HL-60 (cell line): ENCODE measurements around the gene HRH3.

Source experiments
- DNase-seq, 2 experiments: peaks; one replicate each; pipeline ENCODE4 v3.0.0-alpha.2; 2010 to 2020; ENCODE audit warnings: low read depth in 1 of 2, low spot score in 1 of 2
- H3K27ac ChIP-seq: fragments of 250-450 bp; sonication (Bioruptor Pico); replicated peaks from 2 replicates; pipeline ENCODE4 v1.5.1; 2020; ENCODE audit warnings: mild to moderate bottlenecking, moderate library complexity
- H3K27me3 ChIP-seq: fragments of 250-450 bp; sonication (Bioruptor Pico); 2 replicates; pipeline ENCODE4 v1.5.1; 2021; ENCODE audit warnings: mild to moderate bottlenecking, moderate library complexity; ENCODE audit not compliant: insufficient read depth, poor library complexity, severe bottlenecking
- H3K4me3 ChIP-seq: replicated peaks from 2 replicates; pipeline ENCODE4 v1.5.1; 2011; ENCODE audit warnings: mild to moderate bottlenecking, control low read depth, low read length; ENCODE audit not compliant: insufficient read depth
- GABPA ChIP-seq: IDR thresholded peaks from 2 replicates; pipeline ENCODE4 v1.6.1; 2012; ENCODE audit warnings: low read depth
- POLR2AphosphoS5 ChIP-seq: IDR thresholded peaks from 2 replicates; pipeline ENCODE4 v1.6.1; 2012; ENCODE audit warnings: low read depth
- SPI1 ChIP-seq: IDR thresholded peaks from 2 replicates; pipeline ENCODE4 v1.6.1; 2012; ENCODE audit warnings: low read depth, mild to moderate bottlenecking, borderline replicate concordance
- TF ChIP-seq, protein P1 (sequence below): IDR thresholded peaks from one replicate; pipeline ENCODE4 v1.5.1; 2011; ENCODE audit warnings: low read length, control low read depth, inconsistent platforms; ENCODE audit not compliant: insufficient read depth
- TF ChIP-seq, protein P2 (sequence below): IDR thresholded peaks from 2 replicates; pipeline ENCODE4 v1.6.1; 2012; ENCODE audit warnings: low read depth; ENCODE audit not compliant: insufficient replicate concordance

HRH3 gene

DNA sequence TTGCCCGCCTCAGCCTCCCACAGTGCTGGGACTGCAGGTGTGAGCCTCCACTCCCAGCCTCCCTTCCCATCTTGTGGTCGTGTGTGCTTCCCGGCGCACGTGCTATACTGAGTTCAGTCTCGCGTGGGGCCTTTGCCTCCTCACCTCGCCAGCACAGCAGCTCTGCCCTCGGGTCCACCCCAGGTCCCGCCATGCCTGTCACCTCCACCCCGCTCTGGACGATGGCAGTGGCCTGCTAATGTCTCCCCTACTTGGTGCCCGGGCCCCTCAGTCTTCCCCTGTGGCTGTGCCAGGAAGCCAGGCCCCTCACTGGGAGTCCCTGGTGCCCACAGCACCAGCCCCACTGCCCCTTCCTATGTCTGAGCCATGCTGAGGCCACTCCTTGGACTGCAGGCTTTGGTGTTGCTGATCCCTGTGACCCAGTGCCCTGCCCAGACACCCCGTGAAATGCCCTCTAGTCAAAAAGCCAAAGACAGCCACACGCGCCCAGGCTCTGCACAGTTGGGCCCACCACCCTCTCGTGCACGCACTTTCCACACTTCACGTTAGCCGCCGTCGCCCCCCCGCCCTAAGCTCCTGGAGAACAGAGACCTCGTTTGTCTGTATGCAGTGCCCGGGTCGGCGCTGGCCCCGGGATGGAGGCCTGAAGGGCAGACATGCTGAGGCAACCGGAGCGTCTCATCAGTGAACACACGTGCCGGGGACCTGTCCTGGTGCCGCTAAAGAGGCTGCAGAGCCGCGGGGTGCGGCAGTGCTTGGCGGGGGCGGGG lies 14.3 kb downstream of the HRH3 start:
- Histone ChIP-seq H3K4me3 (no peak overlapping the region), H3K27me3 (peaks cover 13% of the 10 kb centered on the region), H3K27ac (no peak overlapping the region)
- DNase-seq: no peak
- TF ChIP-seq, protein P1, sequence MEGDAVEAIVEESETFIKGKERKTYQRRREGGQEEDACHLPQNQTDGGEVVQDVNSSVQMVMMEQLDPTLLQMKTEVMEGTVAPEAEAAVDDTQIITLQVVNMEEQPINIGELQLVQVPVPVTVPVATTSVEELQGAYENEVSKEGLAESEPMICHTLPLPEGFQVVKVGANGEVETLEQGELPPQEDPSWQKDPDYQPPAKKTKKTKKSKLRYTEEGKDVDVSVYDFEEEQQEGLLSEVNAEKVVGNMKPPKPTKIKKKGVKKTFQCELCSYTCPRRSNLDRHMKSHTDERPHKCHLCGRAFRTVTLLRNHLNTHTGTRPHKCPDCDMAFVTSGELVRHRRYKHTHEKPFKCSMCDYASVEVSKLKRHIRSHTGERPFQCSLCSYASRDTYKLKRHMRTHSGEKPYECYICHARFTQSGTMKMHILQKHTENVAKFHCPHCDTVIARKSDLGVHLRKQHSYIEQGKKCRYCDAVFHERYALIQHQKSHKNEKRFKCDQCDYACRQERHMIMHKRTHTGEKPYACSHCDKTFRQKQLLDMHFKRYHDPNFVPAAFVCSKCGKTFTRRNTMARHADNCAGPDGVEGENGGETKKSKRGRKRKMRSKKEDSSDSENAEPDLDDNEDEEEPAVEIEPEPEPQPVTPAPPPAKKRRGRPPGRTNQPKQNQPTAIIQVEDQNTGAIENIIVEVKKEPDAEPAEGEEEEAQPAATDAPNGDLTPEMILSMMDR: no peak
- TF ChIP-seq GABPA (no peak), POLR2AphosphoS5 (0 out of 2 replicates have a peak, but pooled peaks have one; percentile 10), SPI1 (no peak)

DNA sequence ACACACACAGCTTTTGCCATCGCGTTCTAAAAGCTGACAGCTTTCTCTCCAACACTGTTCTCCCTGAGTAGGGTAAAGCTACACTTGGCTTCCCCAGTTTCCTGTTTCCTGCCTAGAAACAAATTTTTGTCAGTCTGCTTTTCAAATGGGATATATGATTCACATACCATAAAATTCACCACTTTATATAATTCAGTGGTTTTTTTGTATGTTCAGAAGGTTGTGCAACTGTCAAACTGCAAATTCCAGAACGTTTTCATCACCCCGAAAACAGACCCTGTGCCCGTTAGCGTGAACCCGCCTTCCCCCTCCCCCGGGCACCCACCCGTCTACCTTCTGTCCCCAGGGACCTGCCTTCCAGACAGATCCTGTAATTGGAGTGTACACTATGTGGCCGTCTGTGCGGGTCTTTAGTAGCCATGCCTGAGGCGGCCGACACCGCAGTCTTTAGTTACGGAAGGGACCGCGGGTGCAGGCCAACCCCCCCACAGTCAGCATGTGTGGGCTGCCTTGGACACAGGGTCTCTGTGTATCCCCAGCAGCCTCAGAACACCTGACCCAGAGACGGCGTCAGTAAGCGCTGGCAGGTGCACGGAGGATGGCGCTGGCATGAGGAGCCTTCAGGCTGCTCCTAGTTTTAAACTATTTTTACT lies 16.6 kb downstream of the HRH3 start:
- Histone ChIP-seq H3K27ac (no peak overlapping the region), H3K27me3 (no peaks in the 10 kb centered on the region), H3K4me3 (no peak overlapping the region)
- no peak for DNase-seq
- TF ChIP-seq, protein P2, sequence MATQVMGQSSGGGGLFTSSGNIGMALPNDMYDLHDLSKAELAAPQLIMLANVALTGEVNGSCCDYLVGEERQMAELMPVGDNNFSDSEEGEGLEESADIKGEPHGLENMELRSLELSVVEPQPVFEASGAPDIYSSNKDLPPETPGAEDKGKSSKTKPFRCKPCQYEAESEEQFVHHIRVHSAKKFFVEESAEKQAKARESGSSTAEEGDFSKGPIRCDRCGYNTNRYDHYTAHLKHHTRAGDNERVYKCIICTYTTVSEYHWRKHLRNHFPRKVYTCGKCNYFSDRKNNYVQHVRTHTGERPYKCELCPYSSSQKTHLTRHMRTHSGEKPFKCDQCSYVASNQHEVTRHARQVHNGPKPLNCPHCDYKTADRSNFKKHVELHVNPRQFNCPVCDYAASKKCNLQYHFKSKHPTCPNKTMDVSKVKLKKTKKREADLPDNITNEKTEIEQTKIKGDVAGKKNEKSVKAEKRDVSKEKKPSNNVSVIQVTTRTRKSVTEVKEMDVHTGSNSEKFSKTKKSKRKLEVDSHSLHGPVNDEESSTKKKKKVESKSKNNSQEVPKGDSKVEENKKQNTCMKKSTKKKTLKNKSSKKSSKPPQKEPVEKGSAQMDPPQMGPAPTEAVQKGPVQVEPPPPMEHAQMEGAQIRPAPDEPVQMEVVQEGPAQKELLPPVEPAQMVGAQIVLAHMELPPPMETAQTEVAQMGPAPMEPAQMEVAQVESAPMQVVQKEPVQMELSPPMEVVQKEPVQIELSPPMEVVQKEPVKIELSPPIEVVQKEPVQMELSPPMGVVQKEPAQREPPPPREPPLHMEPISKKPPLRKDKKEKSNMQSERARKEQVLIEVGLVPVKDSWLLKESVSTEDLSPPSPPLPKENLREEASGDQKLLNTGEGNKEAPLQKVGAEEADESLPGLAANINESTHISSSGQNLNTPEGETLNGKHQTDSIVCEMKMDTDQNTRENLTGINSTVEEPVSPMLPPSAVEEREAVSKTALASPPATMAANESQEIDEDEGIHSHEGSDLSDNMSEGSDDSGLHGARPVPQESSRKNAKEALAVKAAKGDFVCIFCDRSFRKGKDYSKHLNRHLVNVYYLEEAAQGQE: no peak
- TF ChIP-seq, protein P1: no peak
- TF ChIP-seq POLR2AphosphoS5: no peak
- no peak for TF ChIP-seq SPI1
- TF ChIP-seq GABPA: no peak

DNA sequence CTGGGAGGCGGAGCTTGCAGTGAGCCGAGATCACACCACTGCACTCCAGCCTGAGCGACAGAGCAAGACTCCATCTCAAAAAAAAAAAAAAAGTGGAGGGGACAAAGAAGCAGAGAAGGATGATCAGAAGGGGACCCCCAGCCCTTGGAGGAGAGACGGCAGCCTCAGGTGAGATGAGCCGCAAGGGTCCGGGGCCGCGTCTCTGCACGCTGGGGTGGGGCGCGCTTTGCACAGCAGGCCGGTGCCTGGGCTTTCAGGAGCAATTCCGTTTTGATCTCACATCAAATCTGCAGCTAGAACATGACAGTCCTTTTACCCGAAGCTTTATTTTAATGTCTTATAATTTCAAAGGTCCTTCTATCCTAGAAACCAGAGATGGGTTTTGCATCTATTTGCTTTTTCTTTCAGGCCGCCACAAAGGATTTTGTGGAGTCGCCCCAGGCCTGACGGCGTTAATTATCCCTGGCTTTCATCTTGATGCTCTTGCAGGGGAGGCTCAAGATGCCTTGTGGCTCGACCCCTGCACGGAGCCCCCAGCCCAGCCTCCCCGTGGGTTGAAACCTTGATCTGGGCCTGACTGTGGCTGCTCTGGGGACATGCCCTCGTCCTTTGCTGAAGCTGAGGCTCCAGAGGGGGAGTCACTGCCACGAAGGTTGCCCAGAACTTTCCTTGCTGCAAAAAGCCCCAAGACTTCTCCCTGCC lies 17.3 kb downstream of the HRH3 start:
- no peak overlapping the region for H3K27ac ChIP-seq
- TF ChIP-seq POLR2AphosphoS5 (no peak), SPI1 (no peak)
- TF ChIP-seq, protein P2: no peak
- TF ChIP-seq, protein P1: no peak
- no peaks in the 10 kb centered on the region for H3K27me3 ChIP-seq
- H3K4me3 ChIP-seq: no peak overlapping the region
- DNase-seq: no peak
